Panc1 (cell line): ENCODE results near the gene SLC13A3. TPM values are rescaled to one million over a fixed set of nuclear protein-coding genes. Genes with fewer than 3 reads are reported as not detected.

Source experiments
- ATAC-seq: fragments of 200-7000 bp; cut with Tn5 transposase; 2 replicates; pipeline ENCODE4 v1.9.1; 2020; ENCODE audit warnings: mild to moderate bottlenecking, moderate library complexity
- BruUV-seq: library from RNA; stranded (reverse); fragments of 400-500 nt; replicated peaks from 2 replicates; lab custom pipeline; 2021; lab: Mats Ljungman, UMichigan
- CTCF ChIA-PET: fragments of 300-600 bp; sonication (Branson Sonifier 250); formaldehyde crosslinking; loops from one replicate; lab custom pipeline; 2022; ENCODE audit warnings: antibody characterized with exemption; lab: Charles Lee
- POLR2A ChIA-PET: fragments of 300-600 bp; sonication (Branson Sonifier 250); formaldehyde crosslinking; loops from one replicate; lab custom pipeline; 2022; ENCODE audit warnings: antibody characterized with exemption; lab: Charles Lee
- DNase-seq: peaks from one replicate; pipeline ENCODE4 v3.0.0-alpha.2; 2010; ENCODE audit warnings: low read depth, low spot score
- H3K27ac ChIP-seq: 2 replicates; pipeline ENCODE4 v1.5.1; 2011; ENCODE audit warnings: mild to moderate bottlenecking, low read length, inconsistent platforms
- H3K27me3 ChIP-seq: fragments of 200-500 bp; sonication (Bioruptor generic); 2 replicates; pipeline ENCODE4 v1.6.0; 2014; ENCODE audit warnings: low read length, inconsistent platforms; ENCODE audit not compliant: control insufficient read depth, insufficient read depth
- H3K36me3 ChIP-seq: fragments of 200-500 bp; sonication (Bioruptor generic); 2 replicates; pipeline ENCODE4 v1.5.1; 2014; ENCODE audit warnings: inconsistent platforms, mild to moderate bottlenecking, low read length, moderate library complexity; ENCODE audit not compliant: control insufficient read depth, insufficient read depth
- H3K4me1 ChIP-seq: 2 replicates; pipeline ENCODE4 v1.5.1; 2011; ENCODE audit warnings: inconsistent platforms, mild to moderate bottlenecking, low read length, moderate library complexity; ENCODE audit not compliant: control insufficient read depth, insufficient read depth
- H3K4me3 ChIP-seq, 2 experiments: 2 replicates each; pipeline ENCODE4 v1.5.1; 2011 to 2012; ENCODE audit warnings: low read depth in 2 of 2, low read length in 2 of 2, mild to moderate bottlenecking in 2 of 2, inconsistent platforms in 1 of 2, moderate library complexity in 1 of 2
- H3K9me3 ChIP-seq: fragments of 200-500 bp; sonication (Bioruptor generic); 2 replicates; pipeline ENCODE4 v1.5.1; 2014; ENCODE audit warnings: low read depth, mild to moderate bottlenecking, inconsistent platforms, low read length, moderate library complexity; ENCODE audit not compliant: control insufficient read depth, insufficient read depth
- CTCF ChIP-seq: fragments of 450-650 bp; IDR thresholded peaks from 2 replicates; pipeline ENCODE4 v1.5.1; 2017; ENCODE audit warnings: mild to moderate bottlenecking
- POLR2AphosphoS5 ChIP-seq: IDR thresholded peaks from 2 replicates; pipeline ENCODE4 v1.6.1; 2012; ENCODE audit warnings: mild to moderate bottlenecking, low read depth, low read length, moderate library complexity
- REST ChIP-seq, 2 experiments: IDR thresholded peaks; 2 replicates each; pipeline ENCODE4 v1.6.1; 2011 to 2012; ENCODE audit warnings: low read depth in 2 of 2, control low read depth in 1 of 2, low read length in 1 of 2, mild to moderate bottlenecking in 1 of 2, moderate library complexity in 1 of 2; ENCODE audit not compliant: insufficient read depth in 1 of 2
- SIN3A ChIP-seq: IDR thresholded peaks from 2 replicates; pipeline ENCODE4 v1.6.1; 2012; ENCODE audit warnings: low read depth, mild to moderate bottlenecking, low read length, moderate library complexity, borderline replicate concordance; ENCODE audit not compliant: insufficient read depth
- TCF7L2 ChIP-seq: IDR thresholded peaks from 2 replicates; pipeline ENCODE4 v1.6.1; 2011; ENCODE audit warnings: mild to moderate bottlenecking, low read depth, low read length, inconsistent platforms
- in situ Hi-C: cut with HindIII; loops from 2 replicates; pipeline ENCODE4 v1.10.0; 2016; ENCODE audit warnings: low sequenced_read_pairs, low pct_unique_long_range_greater_than_20kb
- intact Hi-C: fragments of 100-400 bp; cut with micrococcal nuclease; formaldehyde crosslinking; loops from one replicate; pipeline ENCODE4 v1.10.0; 2022; ENCODE audit not compliant: unreplicated experiment
- total RNA-seq: library from RNA; stranded (reverse); gene quantifications from one replicate; pipeline ENCODE4 v1.2.1, GENCODE V29; 2021; ENCODE audit not compliant: unreplicated experiment

Gene SLC13A3
- total RNA-seq, 1 experiment from 2014 or later, result 0.31 TPM

- Histone ChIP-seq H3K36me3 (peaks cover 14% of the 10 kb centered on the region), H3K4me3 (peak within 1 kb of the TSS; percentile 92 to 97), H3K4me1 (peaks cover 10% of the 10 kb centered on the region), H3K9me3 (no peaks in the 10 kb centered on the region), H3K27ac (peak within 1 kb of the TSS; percentile 94), H3K27me3 (no peaks in the 10 kb centered on the region)
- ChIA-PET POLR2A (interaction anchor here (0.5 to 1.2 kb wide), 5 partner anchors 13 to 325 kb away, joined by 3 to 27 read pairs (median 4); no protein-coding TSS in a partner anchor), CTCF (interaction anchor here (0.6 to 1.3 kb wide), 5 partner anchors 32 to 602 kb away, joined by 3 to 4 read pairs (median 3); no protein-coding TSS in a partner anchor)
- TF ChIP-seq TCF7L2 (peak; percentile 94), POLR2AphosphoS5 (peak; percentile 78), REST (IDR thresholded peaks at IDR 0.05; ENCODE audit: insufficient read depth in 1 of 2, low read depth in 2 of 2, low read length in 1 of 2) (no peak), SIN3A (0 out of 2 replicates have a peak, but pooled peaks have one; percentile 70), CTCF (no peak)
- in situ Hi-C loops, result no loop called here
- ATAC-seq, result peak; percentile 99
- intact Hi-C loops, result no loop called here
- peak; percentile 100 for DNase-seq
- BruUV-seq, result no TSS peak
Observed at GRCh38 chr20:46689082-46689753, 38.0 kb upstream of the SLC13A3 start, which contains the start of gene TP53RK. TSS of gene TP53RK (minus strand) at chr20:46689444. CDS start at chr20:46689414, 30 bp downstream.

GRCh38 chr20:46688151-46689081, 37.2 kb upstream of the SLC13A3 start:
- no peak for TF ChIP-seq TCF7L2
- no peak for TF ChIP-seq POLR2AphosphoS5
- no peak for TF ChIP-seq CTCF
- no peak for TF ChIP-seq SIN3A
- no peak for TF ChIP-seq REST (IDR thresholded peaks at IDR 0.05; ENCODE audit: insufficient read depth in 1 of 2, low read depth in 2 of 2, low read length in 1 of 2)
- H3K27ac ChIP-seq, result peak overlapping the region; percentile 90
- ATAC-seq (no peak), DNase-seq (no peak)
- TSS peak; percentile 72 for BruUV-seq
- H3K9me3 ChIP-seq, result no peaks in the 10 kb centered on the region
- CTCF ChIA-PET, result interaction anchor here (0.6 kb wide), 1 partner anchor 601 kb away, joined by 3 read pairs; no protein-coding TSS in a partner anchor
- in situ Hi-C loops, result no loop called here
- peaks cover 10% of the 10 kb centered on the region for H3K4me1 ChIP-seq
- intact Hi-C loops, result no loop called here
- peaks cover 14% of the 10 kb centered on the region for H3K36me3 ChIP-seq
- POLR2A ChIA-PET, result interaction anchor here (0.6 to 1.2 kb wide), 4 partner anchors 62 to 324 kb away, joined by 3 to 27 read pairs (median 4); no protein-coding TSS in a partner anchor
- H3K4me3 ChIP-seq, result peak overlapping the region; percentile 92 to 97
- H3K27me3 ChIP-seq, result no peaks in the 10 kb centered on the region
